PC-3 (cell line): ENCODE results near the gene PCDHGB3. TPM values are rescaled to one million over a fixed set of nuclear protein-coding genes. Genes with fewer than 3 reads are reported as not detected.

ENCODE experiments used
- ATAC-seq: fragments of 200-7000 bp; cut with Tn5 transposase; 2 replicates; pipeline ENCODE4 v1.9.1; 2020; ENCODE audit warnings: mild to moderate bottlenecking, moderate library complexity
- BruUV-seq: library from RNA; stranded (reverse); fragments of 400-500 nt; replicated peaks from 2 replicates; lab custom pipeline; 2021; lab: Mats Ljungman, UMichigan
- CTCF ChIA-PET: fragments of 300-600 bp; sonication (Branson Sonifier 250); formaldehyde crosslinking; loops from one replicate; lab custom pipeline; 2022; ENCODE audit warnings: antibody characterized with exemption; lab: Charles Lee
- POLR2A ChIA-PET: fragments of 300-600 bp; sonication (Branson Sonifier 250); formaldehyde crosslinking; loops from one replicate; lab custom pipeline; 2022; ENCODE audit warnings: antibody characterized with exemption; ENCODE audit not compliant: unreplicated experiment; lab: Charles Lee
- DNase-seq: peaks from one replicate; pipeline ENCODE4 v3.0.0-alpha.2; 2015
- H2AFZ ChIP-seq: fragments of 300-600 bp; sonication (generic); 2 replicates; pipeline ENCODE4 v1.6.0; 2016; ENCODE audit warnings: antibody characterized with exemption, low read length
- H3F3A ChIP-seq: fragments of 300-600 bp; sonication (generic); one replicate; pipeline ENCODE4 v1.6.0; 2017; ENCODE audit warnings: antibody characterized with exemption, low read length, control low read depth, mild to moderate bottlenecking; ENCODE audit not compliant: unreplicated experiment
- H3K27ac ChIP-seq: fragments of 300-600 bp; sonication (generic); 2 replicates; pipeline ENCODE4 v1.5.1; 2016; ENCODE audit warnings: mild to moderate bottlenecking, low read length
- H3K27me3 ChIP-seq: fragments of 300-600 bp; sonication (generic); 2 replicates; pipeline ENCODE4 v1.6.1; 2016; ENCODE audit warnings: low read length, mixed read lengths
- H3K36me3 ChIP-seq: fragments of 300-600 bp; sonication (generic); 2 replicates; pipeline ENCODE4 v1.6.1; 2016; ENCODE audit warnings: low read depth, mixed run types, low read length, mixed read lengths
- H3K4me1 ChIP-seq: fragments of 300-600 bp; sonication (generic); 2 replicates; pipeline ENCODE4 v1.5.1; 2016; ENCODE audit warnings: low read length; ENCODE audit not compliant: insufficient read depth
- H3K4me2 ChIP-seq: fragments of 300-600 bp; sonication (generic); 2 replicates; pipeline ENCODE4 v1.6.0; 2016; ENCODE audit warnings: low read length
- H3K4me3 ChIP-seq: fragments of 300-600 bp; sonication (generic); 2 replicates; pipeline ENCODE4 v1.5.1; 2016; ENCODE audit warnings: mild to moderate bottlenecking, low read length, mixed read lengths
- H3K79me2 ChIP-seq: fragments of 300-600 bp; sonication (generic); 2 replicates; pipeline ENCODE4 v1.6.1; 2017; ENCODE audit warnings: low read length, mixed read lengths
- H3K9ac ChIP-seq: fragments of 300-600 bp; sonication (generic); 2 replicates; pipeline ENCODE4 v1.6.0; 2016; ENCODE audit warnings: mild to moderate bottlenecking, low read length
- H3K9me2 ChIP-seq: fragments of 300-600 bp; sonication (generic); replicated peaks from 2 replicates; pipeline ENCODE4 v1.6.1; 2016; ENCODE audit warnings: mixed run types, low read length, mixed read lengths
- H3K9me3 ChIP-seq: fragments of 300-600 bp; sonication (generic); 2 replicates; pipeline ENCODE4 v1.6.1; 2016; ENCODE audit warnings: low read length, mixed read lengths
- H4K20me1 ChIP-seq: fragments of 300-600 bp; sonication (generic); 2 replicates; pipeline ENCODE4 v1.6.1; 2016; ENCODE audit warnings: low read length, mixed read lengths
- EZH2 ChIP-seq: fragments of 300-600 bp; sonication (generic); IDR thresholded peaks from one replicate; pipeline ENCODE4 v1.6.1; 2017; ENCODE audit warnings: antibody characterized with exemption, mild to moderate bottlenecking, low read length; ENCODE audit not compliant: unreplicated experiment
- EZH2phosphoT487 ChIP-seq: fragments of 300-600 bp; sonication (generic); IDR thresholded peaks from 2 replicates; pipeline ENCODE4 v1.6.1; 2018; ENCODE audit warnings: mild to moderate bottlenecking, antibody characterized with exemption, low read length, borderline replicate concordance
- intact Hi-C: fragments of 100-400 bp; cut with micrococcal nuclease; formaldehyde crosslinking; loops from 2 replicates; pipeline ENCODE4 v1.9.0; 2023
- total RNA-seq: library from RNA; depleted of rRNA; stranded (reverse); fragments of >200 nt; gene quantifications from 2 replicates; pipeline ENCODE4 v1.2.3, GENCODE V29; 2014
- TF ChIP-seq, protein P1 (sequence below): fragments of 300-600 bp; sonication (generic); conservative IDR thresholded peaks from 2 replicates; pipeline ENCODE4 v1.5.1; 2017; ENCODE audit warnings: antibody characterized with exemption, low read depth, mild to moderate bottlenecking, low read length

Gene PCDHGB3
- total RNA-seq, 1 experiment from 2014 or later = 1.3 TPM

DNA sequence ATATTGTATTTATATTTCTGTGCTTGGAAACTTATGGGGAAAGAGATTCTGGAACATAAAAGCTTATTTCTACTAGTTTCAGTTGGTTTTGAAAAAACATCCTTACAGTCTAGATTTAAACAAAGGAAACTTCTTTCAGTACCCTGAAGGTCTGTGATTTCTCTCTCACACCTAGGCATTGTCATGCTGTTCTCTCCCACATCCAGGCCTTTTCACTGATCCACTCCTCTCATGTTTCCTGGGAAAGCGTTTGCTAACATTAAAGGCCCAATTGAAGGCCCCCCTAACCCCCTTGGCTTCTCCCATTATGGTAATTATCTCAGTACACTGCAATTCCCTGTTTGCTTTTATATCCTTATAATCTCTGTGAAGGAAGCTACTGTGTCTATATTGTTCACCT is 27.3 kb upstream of the PCDHGB3 start:
- Histone ChIP-seq H3K4me3 (no peak overlapping the region), H3K4me2 (no peak overlapping the region), H3K9ac (no peak overlapping the region), H3K79me2 (no peaks in the 10 kb centered on the region), H3K36me3 (no peaks in the 10 kb centered on the region), H3F3A (no peaks in the 10 kb centered on the region), H3K9me2 (no peaks in the 10 kb centered on the region), H2AFZ (no peak overlapping the region), H3K4me1 (no peaks in the 10 kb centered on the region), H3K27ac (no peak overlapping the region), H3K9me3 (no peaks in the 10 kb centered on the region), H4K20me1 (no peaks in the 10 kb centered on the region), H3K27me3 (no peaks in the 10 kb centered on the region)
- ChIA-PET POLR2A (no interaction called here), CTCF (no interaction called here)
- TF ChIP-seq EZH2 (no peak), EZH2phosphoT487 (no peak)
- TF ChIP-seq, protein P1, sequence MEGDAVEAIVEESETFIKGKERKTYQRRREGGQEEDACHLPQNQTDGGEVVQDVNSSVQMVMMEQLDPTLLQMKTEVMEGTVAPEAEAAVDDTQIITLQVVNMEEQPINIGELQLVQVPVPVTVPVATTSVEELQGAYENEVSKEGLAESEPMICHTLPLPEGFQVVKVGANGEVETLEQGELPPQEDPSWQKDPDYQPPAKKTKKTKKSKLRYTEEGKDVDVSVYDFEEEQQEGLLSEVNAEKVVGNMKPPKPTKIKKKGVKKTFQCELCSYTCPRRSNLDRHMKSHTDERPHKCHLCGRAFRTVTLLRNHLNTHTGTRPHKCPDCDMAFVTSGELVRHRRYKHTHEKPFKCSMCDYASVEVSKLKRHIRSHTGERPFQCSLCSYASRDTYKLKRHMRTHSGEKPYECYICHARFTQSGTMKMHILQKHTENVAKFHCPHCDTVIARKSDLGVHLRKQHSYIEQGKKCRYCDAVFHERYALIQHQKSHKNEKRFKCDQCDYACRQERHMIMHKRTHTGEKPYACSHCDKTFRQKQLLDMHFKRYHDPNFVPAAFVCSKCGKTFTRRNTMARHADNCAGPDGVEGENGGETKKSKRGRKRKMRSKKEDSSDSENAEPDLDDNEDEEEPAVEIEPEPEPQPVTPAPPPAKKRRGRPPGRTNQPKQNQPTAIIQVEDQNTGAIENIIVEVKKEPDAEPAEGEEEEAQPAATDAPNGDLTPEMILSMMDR = no peak
- intact Hi-C loops = no loop called here
- ATAC-seq (no peak), DNase-seq (no peak)
- no TSS peak for BruUV-seq

DNA sequence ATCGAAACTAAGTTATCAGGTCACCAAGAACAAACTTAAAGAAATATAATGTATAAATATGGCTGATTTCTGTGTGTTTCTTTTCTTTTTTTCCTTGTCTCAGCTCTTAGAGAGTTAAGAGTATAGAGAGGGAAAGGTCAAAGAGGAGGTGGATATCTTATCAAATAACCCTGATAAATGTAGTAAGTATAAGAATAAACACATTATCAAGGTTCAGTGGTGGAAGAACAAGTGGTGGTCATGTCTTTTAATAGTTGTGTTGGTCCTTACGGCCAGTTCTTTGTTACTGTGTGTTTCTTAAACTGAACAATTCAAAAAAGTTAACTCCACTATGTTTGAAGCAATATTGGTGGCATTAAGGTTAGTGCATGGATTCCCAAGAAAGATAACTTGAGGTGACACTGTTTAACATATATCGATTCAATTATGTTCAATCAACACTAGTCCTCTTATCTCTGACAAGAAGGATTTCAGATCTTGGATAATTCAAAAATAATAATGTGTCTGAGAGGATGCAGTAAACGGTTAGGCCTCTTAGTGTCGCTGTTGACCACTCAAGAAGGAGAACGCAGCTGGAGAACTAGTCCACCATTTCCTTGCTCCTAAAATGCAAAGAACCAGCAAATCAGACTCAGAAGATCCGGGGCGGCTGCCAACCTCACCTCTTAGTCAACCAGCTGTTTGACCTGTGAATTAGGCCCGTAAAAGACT is 26.6 kb upstream of the PCDHGB3 start, which contains the start of gene PCDHGA3:
TSS of gene PCDHGA3 (plus strand) at position 588 of the 711 bp plus-strand sequence. CDS start 205 bp downstream, outside the sequence.
- Histone ChIP-seq H3K9ac (no peak within 1 kb of the TSS), H3K27me3 (no peaks in the 10 kb centered on the region), H3K9me3 (no peaks in the 10 kb centered on the region), H3K9me2 (no peaks in the 10 kb centered on the region), H3K4me1 (no peaks in the 10 kb centered on the region), H3K4me2 (no peak within 1 kb of the TSS), H4K20me1 (no peaks in the 10 kb centered on the region), H3K27ac (no peak within 1 kb of the TSS), H3K36me3 (no peaks in the 10 kb centered on the region), H3K4me3 (no peak within 1 kb of the TSS), H2AFZ (no peak within 1 kb of the TSS), H3F3A (no peaks in the 10 kb centered on the region), H3K79me2 (no peaks in the 10 kb centered on the region)
- DNase-seq (no peak), ATAC-seq (no peak)
- TF ChIP-seq EZH2 (no peak), EZH2phosphoT487 (no peak)
- TF ChIP-seq, protein P1 = no peak; the same call in 1 of the 2 replicates
- ChIA-PET CTCF (no interaction called here), POLR2A (no interaction called here)
- intact Hi-C loops = no loop called here
- BruUV-seq = no TSS peak

DNA sequence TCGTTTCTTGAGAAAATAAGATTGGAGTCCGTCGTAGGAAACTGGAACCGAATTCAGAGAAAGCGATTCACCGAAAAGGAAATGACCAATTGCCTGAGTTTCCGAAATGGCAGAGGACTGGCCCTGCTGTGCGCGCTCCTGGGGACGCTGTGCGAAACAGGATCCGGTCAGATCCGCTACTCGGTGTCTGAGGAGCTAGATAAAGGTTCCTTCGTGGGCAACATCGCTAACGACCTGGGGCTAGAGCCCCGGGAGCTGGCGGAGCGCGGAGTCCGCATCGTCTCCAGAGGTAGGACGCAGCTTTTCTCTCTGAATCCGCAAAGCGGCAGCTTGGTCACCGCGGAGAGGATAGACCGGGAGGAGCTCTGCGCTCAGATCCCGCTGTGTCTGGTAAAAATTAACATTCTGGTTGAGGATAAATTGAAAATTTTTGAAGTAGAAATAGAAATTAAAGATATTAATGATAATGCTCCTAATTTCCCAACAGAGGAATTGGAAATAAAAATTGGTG is 26.0 kb upstream of the PCDHGB3 start:
- Histone ChIP-seq H3K9me2 (no peaks in the 10 kb centered on the region), H3K4me1 (no peaks in the 10 kb centered on the region), H4K20me1 (no peaks in the 10 kb centered on the region), H2AFZ (no peak overlapping the region), H3K9me3 (no peaks in the 10 kb centered on the region), H3F3A (no peaks in the 10 kb centered on the region), H3K9ac (no peak overlapping the region), H3K27me3 (no peaks in the 10 kb centered on the region), H3K79me2 (no peaks in the 10 kb centered on the region), H3K27ac (no peak overlapping the region), H3K4me3 (no peak overlapping the region), H3K4me2 (no peak overlapping the region), H3K36me3 (no peaks in the 10 kb centered on the region)
- TF ChIP-seq EZH2phosphoT487 = no peak
- TF ChIP-seq, protein P1 = no peak
- TF ChIP-seq EZH2 = no peak
- intact Hi-C loops = no loop called here
- ChIA-PET POLR2A (no interaction called here), CTCF (no interaction called here)
- DNase-seq = no peak
- no TSS peak for BruUV-seq
- no peak for ATAC-seq
